Psoas muscle (tissue), 8 donors: ENCODE results near the gene CASKIN1. TPM values are rescaled to one million over a fixed set of nuclear protein-coding genes. Genes with fewer than 3 reads are reported as not detected.

Experiments
- ATAC-seq, 4 donors: fragments of 200-7000 bp; cut with Tn5 transposase; one replicate each; pipeline ENCODE4 v1.9.1; 2020; ENCODE audit warnings: moderate library complexity in 3 of 4, mild to moderate bottlenecking in 2 of 4
- DNase-seq, 2 donors: peaks; one replicate each; pipeline ENCODE4 v3.0.0-alpha.2; 2020
- H3K27ac ChIP-seq: fragments of 200-600 bp; one replicate; pipeline ENCODE4 v1.8.0; 2022
- H3K27me3 ChIP-seq, 3 donors: fragments of 200-600 bp in 1 of 3; one replicate each; pipeline versions ENCODE4 v1.6.1 to v1.8.0; 2013 to 2022; ENCODE audit warnings: low read length in 2 of 3, mild to moderate bottlenecking in 2 of 3, moderate library complexity in 1 of 3; ENCODE audit not compliant: insufficient read depth in 3 of 3
- H3K36me3 ChIP-seq, 2 donors: fragments of 200-600 bp in 1 of 2; one replicate each; pipeline versions ENCODE4 v1.6.1 to v1.8.0; 2013 to 2022; ENCODE audit warnings: low read depth in 1 of 2, mild to moderate bottlenecking in 1 of 2, moderate library complexity in 1 of 2; ENCODE audit not compliant: insufficient read depth in 1 of 2
- H3K4me1 ChIP-seq: fragments of 200-600 bp; one replicate; pipeline ENCODE4 v1.8.0; 2022
- H3K4me3 ChIP-seq: fragments of 200-600 bp; one replicate; pipeline ENCODE4 v1.8.0; 2022; ENCODE audit warnings: mild to moderate bottlenecking
- H3K9me3 ChIP-seq: fragments of 200-600 bp; one replicate; pipeline ENCODE4 v1.8.0; 2022
- WGBS, 3 donors: extraction: QIAGEN DNeasy Blood & Tissue Kit; methylation state at CpG; one replicate each; pipeline versions ENCODE4 v1.1.6 to v1.1.7; 2013; 5-methylcytosine and 5-hydroxymethylcytosine counted together
- intact Hi-C, 2 donors: fragments of 100-400 bp; cut with DNase I; formaldehyde crosslinking; loops; one replicate each; pipeline versions ENCODE4 v1.11.0 to v1.14.2; 2022
- polyA plus RNA-seq, 3 donors: library from polyadenylated mRNA; stranded (reverse); fragments of 200-250 nt; gene quantifications; one replicate each; pipeline ENCODE4 v1.2.3, GENCODE V29; 2013
- total RNA-seq, 4 donors: library from RNA; stranded (reverse); fragmentation: NEBNext Ultra II Directional in 2 of 4; extraction: Animal tissue kit (Norgen Biotek cat#: 25700) in 2 of 4; gene quantifications; one replicate each; pipeline versions ENCODE4 v1.2.1 to v1.2.4, GENCODE V29; 2021 to 2023
- TF ChIP-seq, protein P1 (sequence below): fragments of 200-600 bp; IDR thresholded peaks from one replicate; pipeline ENCODE4 v1.8.0; 2022; ENCODE audit warnings: antibody characterized with exemption
- donor health status: healthy with polysubstance abuse.
- donor health status: DM: no; HTN: no; CAD: no; lungs with moderate emphysema.
- donor health status: Bipolar disorder and iron deficiency.
- donor health status: healthy.
- donor health status: DM: yes; HTN: yes; CAD: no.
- donor health status: DM: no; HTN: no; CAD: no.
- donor health status: DM: no; HTN: no; CAD: no.
- donor health status: DM: yes; HTN: yes; CAD: no.

Gene CASKIN1
- total and polyA plus RNA-seq, 7 donors = 0.32 to 1.0 (median 0.63) TPM

GRCh38 chr16:2191446-2191706, 5.0 kb downstream of the CASKIN1 start:
- intact Hi-C loops = loop anchor here in 1 of 2 donors (5.0 kb wide), 1 partner anchor 311 kb away; no protein-coding TSS in a partner anchor
- ATAC-seq (no peak), DNase-seq (no peak)
- no peaks in the 10 kb centered on the region for H3K36me3 ChIP-seq
- WGBS, 3 donors = 79 to 84% (median 81%) methylated on average over 11 of the region's 11 CpGs
- H3K4me1 ChIP-seq = peaks cover 8% of the 10 kb centered on the region
- H3K9me3 ChIP-seq = no peaks in the 10 kb centered on the region
- H3K27me3 ChIP-seq = peaks cover 0 to 25% (median 7%) of the 10 kb centered on the region in 3 donors
- no peak overlapping the region for H3K27ac ChIP-seq
- no peak overlapping the region for H3K4me3 ChIP-seq
- TF ChIP-seq, protein P1, sequence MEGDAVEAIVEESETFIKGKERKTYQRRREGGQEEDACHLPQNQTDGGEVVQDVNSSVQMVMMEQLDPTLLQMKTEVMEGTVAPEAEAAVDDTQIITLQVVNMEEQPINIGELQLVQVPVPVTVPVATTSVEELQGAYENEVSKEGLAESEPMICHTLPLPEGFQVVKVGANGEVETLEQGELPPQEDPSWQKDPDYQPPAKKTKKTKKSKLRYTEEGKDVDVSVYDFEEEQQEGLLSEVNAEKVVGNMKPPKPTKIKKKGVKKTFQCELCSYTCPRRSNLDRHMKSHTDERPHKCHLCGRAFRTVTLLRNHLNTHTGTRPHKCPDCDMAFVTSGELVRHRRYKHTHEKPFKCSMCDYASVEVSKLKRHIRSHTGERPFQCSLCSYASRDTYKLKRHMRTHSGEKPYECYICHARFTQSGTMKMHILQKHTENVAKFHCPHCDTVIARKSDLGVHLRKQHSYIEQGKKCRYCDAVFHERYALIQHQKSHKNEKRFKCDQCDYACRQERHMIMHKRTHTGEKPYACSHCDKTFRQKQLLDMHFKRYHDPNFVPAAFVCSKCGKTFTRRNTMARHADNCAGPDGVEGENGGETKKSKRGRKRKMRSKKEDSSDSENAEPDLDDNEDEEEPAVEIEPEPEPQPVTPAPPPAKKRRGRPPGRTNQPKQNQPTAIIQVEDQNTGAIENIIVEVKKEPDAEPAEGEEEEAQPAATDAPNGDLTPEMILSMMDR = no peak

DNA sequence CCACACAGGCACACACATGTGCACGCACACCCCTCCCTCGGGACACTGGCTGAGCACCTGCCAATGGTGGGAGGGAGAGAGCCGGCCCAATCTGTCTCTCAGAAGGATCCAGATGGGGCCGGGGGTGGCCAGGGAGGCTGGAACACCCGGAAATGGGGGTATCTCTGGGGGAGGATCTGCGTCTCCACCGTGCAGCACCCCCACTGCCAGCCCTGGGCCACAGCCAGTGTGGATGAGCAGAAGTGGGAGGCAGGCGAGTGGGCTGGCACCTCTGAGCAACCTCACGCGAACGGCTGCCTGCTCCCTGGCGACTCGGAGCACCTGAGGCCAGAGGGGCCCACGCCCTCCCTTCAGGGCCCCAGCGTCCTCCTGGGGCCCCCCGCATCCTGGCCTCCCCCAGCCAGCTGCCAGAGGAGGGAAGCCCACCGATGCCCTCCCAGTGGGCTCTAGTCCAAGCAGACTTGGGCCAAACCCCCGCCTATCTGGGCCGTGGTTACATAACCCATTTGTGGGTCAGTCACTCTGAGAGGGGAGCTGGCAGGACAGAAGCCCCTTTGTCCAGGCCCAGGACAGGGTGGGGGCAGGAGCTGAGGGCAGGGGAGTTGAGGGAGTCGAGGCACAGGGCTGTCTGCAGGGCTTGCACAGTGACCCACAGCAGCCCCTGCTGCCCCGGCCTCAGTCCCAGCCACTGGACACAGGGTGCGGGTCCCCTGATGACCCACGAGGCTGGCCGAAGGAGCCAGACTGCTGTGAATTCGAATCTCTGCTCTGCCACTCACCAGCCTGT, 5.6 kb downstream of the CASKIN1 start:
- Histone ChIP-seq H3K9me3 (no peaks in the 10 kb centered on the region), H3K4me3 (no peak overlapping the region), H3K27ac (no peak overlapping the region), H3K36me3 (no peaks in the 10 kb centered on the region), H3K27me3 (peaks cover 0 to 22% (median 7%) of the 10 kb centered on the region in 3 donors), H3K4me1 (peaks cover 7% of the 10 kb centered on the region)
- ATAC-seq (no peak), DNase-seq (no peak)
- intact Hi-C loops = loop anchor here in 1 of 2 donors (5.0 kb wide), 1 partner anchor 311 kb away; no protein-coding TSS in a partner anchor
- WGBS, 3 donors = 71 to 74% (median 72%) methylated on average over 24 to 25 of the region's 25 CpGs
- TF ChIP-seq, protein P1 = no peak

DNA sequence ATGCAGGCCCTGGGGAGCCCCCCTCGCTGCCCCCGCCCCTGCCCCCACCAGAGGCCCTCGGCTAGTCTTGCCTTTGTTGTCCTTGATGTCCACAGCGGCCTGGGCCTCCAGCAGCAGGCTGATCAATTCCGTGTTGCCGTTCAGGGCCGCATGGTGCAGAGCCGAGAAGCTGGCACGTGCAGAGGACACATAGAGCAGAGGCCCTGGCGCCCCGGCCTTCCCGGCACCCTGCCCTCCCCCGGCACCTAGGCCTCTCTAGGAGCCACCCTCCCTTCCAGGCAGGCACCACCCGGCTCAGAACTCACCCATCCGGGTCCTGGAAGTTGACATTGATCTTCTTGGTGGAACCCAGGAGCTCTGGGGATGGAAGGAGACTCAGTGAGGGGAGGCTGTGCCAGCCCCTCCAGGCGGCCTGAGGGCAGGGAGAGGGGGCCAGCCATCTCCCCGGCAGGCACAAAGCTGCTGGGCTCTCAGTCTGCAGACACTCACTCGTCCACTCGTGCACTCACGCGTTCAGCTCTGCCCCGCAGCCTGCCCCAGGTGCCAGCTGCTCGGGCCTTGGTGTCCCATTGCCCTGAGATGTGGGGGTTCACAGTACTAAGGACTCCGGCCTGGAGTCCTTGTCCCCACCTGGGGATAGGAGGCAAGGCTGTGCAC, 6.3 kb downstream of the CASKIN1 start:
- Histone ChIP-seq H3K4me1 (peaks cover under 1% of the 10 kb centered on the region), H3K36me3 (no peaks in the 10 kb centered on the region), H3K9me3 (no peaks in the 10 kb centered on the region), H3K4me3 (no peak overlapping the region), H3K27me3 (peaks cover 0 to 14% (median 7%) of the 10 kb centered on the region in 3 donors), H3K27ac (no peak overlapping the region)
- TF ChIP-seq, protein P1 = no peak
- WGBS, 3 donors = 77 to 81% (median 79%) methylated on average over 24 of the region's 24 CpGs
- no peak for ATAC-seq
- intact Hi-C loops = loop anchor here in 1 of 2 donors (5.0 kb wide), 1 partner anchor 312 kb away; no protein-coding TSS in a partner anchor
- DNase-seq = no peak

DNA sequence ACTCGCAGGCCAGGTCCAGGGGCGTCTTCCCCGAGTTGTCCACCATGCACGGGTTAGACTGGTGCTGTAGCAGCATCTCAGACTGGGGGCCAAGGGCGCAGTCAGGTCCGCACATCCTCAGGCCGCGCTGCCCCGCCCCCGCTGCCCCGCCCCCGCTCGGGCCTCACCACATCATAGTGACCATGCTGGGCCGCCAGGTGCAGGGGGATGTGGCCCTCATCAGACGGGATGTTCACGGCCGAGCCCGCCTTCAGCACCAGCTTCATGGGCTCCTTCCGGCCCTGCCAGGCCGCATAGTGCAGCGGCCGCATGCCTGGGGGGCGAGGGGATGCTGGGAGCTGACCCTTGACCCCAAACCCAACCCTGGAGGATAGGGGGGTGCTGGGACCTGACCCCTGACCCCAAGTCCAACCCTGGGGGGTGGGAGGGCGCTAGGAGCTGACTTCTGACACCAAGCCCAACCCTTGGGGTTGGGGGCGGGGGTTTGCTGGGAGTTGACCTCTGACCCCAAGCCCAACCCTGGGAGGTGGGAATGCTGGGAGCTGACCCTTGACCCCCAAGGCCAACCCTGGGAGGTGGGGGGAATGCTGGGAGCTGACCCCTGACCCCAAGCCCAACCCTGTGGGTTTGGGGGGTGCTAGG, 7.0 kb downstream of the CASKIN1 start:
- H3K9me3 ChIP-seq = no peaks in the 10 kb centered on the region
- intact Hi-C loops = no loop called here
- no peak overlapping the region for H3K27ac ChIP-seq
- no peak for ATAC-seq
- H3K4me3 ChIP-seq = no peak overlapping the region
- DNase-seq = no peak
- peaks cover 0 to 7% (median 1%) of the 10 kb centered on the region in 3 donors for H3K27me3 ChIP-seq
- TF ChIP-seq, protein P1 = no peak
- H3K4me1 ChIP-seq = no peaks in the 10 kb centered on the region
- no peaks in the 10 kb centered on the region for H3K36me3 ChIP-seq
- 89 to 91% (median 90%) methylated on average over 24 to 25 of the region's 25 CpGs for WGBS, 3 donors
